ENCODE results near the gene DLX1.

GRCh38 chr2:172137109-172137508, 51.8 kb downstream of the DLX1 start:
- TF ChIP-seq CTCF (IDR thresholded peaks at IDR 0.05): no peak
- no peak for TF ChIP-seq POLR2A (IDR thresholded peaks at IDR 0.05)
